PC-9 (cell line): ENCODE measurements around the gene GPR173. TPM values are rescaled to one million over a fixed set of nuclear protein-coding genes. Genes with fewer than 3 reads are reported as not detected.

ENCODE experiments used
- BruUV-seq: library from RNA; stranded (reverse); fragments of 400-500 nt; replicated peaks from 2 replicates; lab custom pipeline; 2021; lab: Mats Ljungman, UMichigan
- CTCF ChIA-PET: fragments of 300-600 bp; sonication (Branson Sonifier 250); formaldehyde crosslinking; loops from one replicate; lab custom pipeline; 2022; ENCODE audit warnings: antibody characterized with exemption; lab: Charles Lee
- POLR2A ChIA-PET: fragments of 300-600 bp; sonication (Branson Sonifier 250); formaldehyde crosslinking; loops from one replicate; lab custom pipeline; 2022; ENCODE audit warnings: antibody characterized with exemption; ENCODE audit not compliant: unreplicated experiment; lab: Charles Lee
- DNase-seq, 2 experiments: peaks; one replicate each; pipeline versions ENCODE4 v3.0.0 to v3.0.0-alpha.2; 2015 to 2022; ENCODE audit warnings: mixed read lengths in 1 of 2
- H2AFZ ChIP-seq: fragments of 200-600 bp; sonication (generic); 2 replicates; pipeline ENCODE4 v1.8.1; 2017; ENCODE audit warnings: antibody characterized with exemption
- H3F3A ChIP-seq: fragments of 200-600 bp; sonication (generic); 2 replicates; pipeline ENCODE4 v1.8.1; 2017; ENCODE audit warnings: antibody characterized with exemption, mild to moderate bottlenecking, low read depth; ENCODE audit not compliant: insufficient read depth
- H3K27ac ChIP-seq: fragments of 200-600 bp; sonication (generic); 2 replicates; pipeline ENCODE4 v1.6.1; 2016; ENCODE audit warnings: mixed run types
- H3K27me3 ChIP-seq: fragments of 200-600 bp; sonication (generic); 2 replicates; pipeline ENCODE4 v1.6.1; 2016; ENCODE audit warnings: low read depth, mixed run types; ENCODE audit not compliant: insufficient read depth
- H3K36me3 ChIP-seq: fragments of 200-600 bp; sonication (generic); 2 replicates; pipeline ENCODE4 v1.6.1; 2016; ENCODE audit warnings: low read depth, mixed run types
- H3K4me1 ChIP-seq: fragments of 200-600 bp; sonication (generic); replicated peaks from 2 replicates; pipeline ENCODE4 v1.6.1; 2016; ENCODE audit warnings: mixed run types; ENCODE audit not compliant: insufficient read depth
- H3K4me2 ChIP-seq: fragments of 200-600 bp; sonication (generic); 2 replicates; pipeline ENCODE4 v1.6.1; 2017; ENCODE audit warnings: mixed run types
- H3K4me3 ChIP-seq: fragments of 200-600 bp; sonication (generic); 2 replicates; pipeline ENCODE4 v1.6.1; 2016; ENCODE audit warnings: mixed run types
- H3K79me2 ChIP-seq: fragments of 200-600 bp; sonication (generic); 2 replicates; pipeline ENCODE4 v1.6.1; 2017; ENCODE audit warnings: low read depth, mixed run types
- H3K9me2 ChIP-seq: fragments of 200-600 bp; sonication (generic); 2 replicates; pipeline ENCODE4 v1.8.1; 2017; ENCODE audit warnings: mild to moderate bottlenecking; ENCODE audit not compliant: insufficient read depth
- H3K9me3 ChIP-seq: fragments of 200-600 bp; sonication (generic); 2 replicates; pipeline ENCODE4 v1.8.1; 2016; ENCODE audit warnings: low read depth; ENCODE audit not compliant: insufficient read depth
- H4K20me1 ChIP-seq: fragments of 200-600 bp; sonication (generic); 2 replicates; pipeline ENCODE4 v1.8.1; 2017; ENCODE audit not compliant: insufficient read depth
- CTCF ChIP-seq: fragments of 200-600 bp; sonication (generic); conservative IDR thresholded peaks from 2 replicates; pipeline ENCODE4 v1.6.1; 2017; ENCODE audit warnings: mixed run types, antibody characterized with exemption, mild to moderate bottlenecking, moderate library complexity
- EZH2 ChIP-seq: fragments of 200-600 bp; sonication (generic); IDR thresholded peaks from 2 replicates; pipeline ENCODE4 v1.8.0; 2017; ENCODE audit warnings: antibody characterized with exemption, low read depth
- intact Hi-C: fragments of 100-400 bp; cut with micrococcal nuclease; formaldehyde crosslinking; loops from one replicate; pipeline ENCODE4 v1.10.0; 2022; ENCODE audit not compliant: unreplicated experiment
- total RNA-seq: library from RNA; stranded (reverse); gene quantifications from 2 replicates; pipeline ENCODE4 v1.2.3, GENCODE V29; 2021

GPR173 gene
- total RNA-seq, 1 experiment from 2014 or later = 5.1 TPM

GRCh38 chrX:53056292-53056691 lies 7.7 kb downstream of the GPR173 start:
- Histone ChIP-seq H3K36me3 (no peaks in the 10 kb centered on the region), H3K27me3 (no peaks in the 10 kb centered on the region), H3K27ac (no peak overlapping the region), H3K4me1 (no peaks in the 10 kb centered on the region), H2AFZ (no peak overlapping the region), H3K9me2 (no peaks in the 10 kb centered on the region), H3K4me2 (no peak overlapping the region), H4K20me1 (no peaks in the 10 kb centered on the region), H3F3A (no peaks in the 10 kb centered on the region), H3K79me2 (no peaks in the 10 kb centered on the region), H3K9me3 (no peaks in the 10 kb centered on the region), H3K4me3 (no peak overlapping the region)
- ChIA-PET POLR2A (no interaction called here), CTCF (no interaction called here)
- intact Hi-C loops = no loop called here
- no peak for DNase-seq
- no TSS peak for BruUV-seq
- TF ChIP-seq EZH2 (no peak), CTCF (no peak)

GRCh38 chrX:53065104-53065503 lies 16.5 kb downstream of the GPR173 start:
- intact Hi-C loops = no loop called here
- Histone ChIP-seq H4K20me1 (no peaks in the 10 kb centered on the region), H3K9me3 (no peaks in the 10 kb centered on the region), H3F3A (no peaks in the 10 kb centered on the region), H3K27ac (no peak overlapping the region), H3K4me3 (no peak overlapping the region), H3K79me2 (no peaks in the 10 kb centered on the region), H2AFZ (no peak overlapping the region), H3K36me3 (no peaks in the 10 kb centered on the region), H3K4me2 (no peak overlapping the region), H3K4me1 (no peaks in the 10 kb centered on the region), H3K27me3 (no peaks in the 10 kb centered on the region), H3K9me2 (no peaks in the 10 kb centered on the region)
- BruUV-seq = no TSS peak
- DNase-seq = peak in 1 of 2 experiments; percentile 37
- no peak for TF ChIP-seq CTCF
- TF ChIP-seq EZH2 = no peak
- POLR2A ChIA-PET = no interaction called here
- CTCF ChIA-PET = no interaction called here

GRCh38 chrX:53071064-53071463 lies 22.5 kb downstream of the GPR173 start:
- Histone ChIP-seq H3F3A (no peaks in the 10 kb centered on the region), H3K4me3 (no peak overlapping the region), H3K79me2 (no peaks in the 10 kb centered on the region), H3K9me3 (no peaks in the 10 kb centered on the region), H3K4me1 (no peaks in the 10 kb centered on the region), H3K27me3 (no peaks in the 10 kb centered on the region), H2AFZ (no peak overlapping the region), H3K27ac (no peak overlapping the region), H3K4me2 (no peak overlapping the region), H3K36me3 (no peaks in the 10 kb centered on the region), H4K20me1 (no peaks in the 10 kb centered on the region), H3K9me2 (no peaks in the 10 kb centered on the region)
- intact Hi-C loops = loop anchor here (1.0 kb wide), 1 partner anchor 18 kb away; no protein-coding TSS in a partner anchor
- BruUV-seq = no TSS peak
- POLR2A ChIA-PET = no interaction called here
- CTCF ChIA-PET = interaction anchor here (0.7 kb wide), 1 partner anchor 11 kb away, joined by 3 read pairs; the partner anchor contains the start of gene TSPYL2
- DNase-seq = no peak
- no peak for TF ChIP-seq CTCF
- no peak for TF ChIP-seq EZH2
